Panc1 (cell line): ENCODE measurements around the gene FBXO45.

Experiments
- POLR2AphosphoS5 ChIP-seq: IDR thresholded peaks from 2 replicates; pipeline ENCODE4 v1.6.1; 2012; ENCODE audit warnings: mild to moderate bottlenecking, low read depth, low read length, moderate library complexity
- REST ChIP-seq, 2 experiments: IDR thresholded peaks; 2 replicates each; pipeline ENCODE4 v1.6.1; 2011 to 2012; ENCODE audit warnings: low read depth in 2 of 2, control low read depth in 1 of 2, low read length in 1 of 2, mild to moderate bottlenecking in 1 of 2, moderate library complexity in 1 of 2; ENCODE audit not compliant: insufficient read depth in 1 of 2
- TF ChIP-seq, protein P1 (sequence below): fragments of 450-650 bp; IDR thresholded peaks from 2 replicates; pipeline ENCODE4 v1.5.1; 2017; ENCODE audit warnings: mild to moderate bottlenecking

GRCh38 chr3:196620684-196621083 lies 52.2 kb downstream of the FBXO45 start:
- no peak for TF ChIP-seq REST (IDR thresholded peaks at IDR 0.05; ENCODE audit: insufficient read depth in 1 of 2, low read depth in 2 of 2, low read length in 1 of 2)
- TF ChIP-seq, protein P1, sequence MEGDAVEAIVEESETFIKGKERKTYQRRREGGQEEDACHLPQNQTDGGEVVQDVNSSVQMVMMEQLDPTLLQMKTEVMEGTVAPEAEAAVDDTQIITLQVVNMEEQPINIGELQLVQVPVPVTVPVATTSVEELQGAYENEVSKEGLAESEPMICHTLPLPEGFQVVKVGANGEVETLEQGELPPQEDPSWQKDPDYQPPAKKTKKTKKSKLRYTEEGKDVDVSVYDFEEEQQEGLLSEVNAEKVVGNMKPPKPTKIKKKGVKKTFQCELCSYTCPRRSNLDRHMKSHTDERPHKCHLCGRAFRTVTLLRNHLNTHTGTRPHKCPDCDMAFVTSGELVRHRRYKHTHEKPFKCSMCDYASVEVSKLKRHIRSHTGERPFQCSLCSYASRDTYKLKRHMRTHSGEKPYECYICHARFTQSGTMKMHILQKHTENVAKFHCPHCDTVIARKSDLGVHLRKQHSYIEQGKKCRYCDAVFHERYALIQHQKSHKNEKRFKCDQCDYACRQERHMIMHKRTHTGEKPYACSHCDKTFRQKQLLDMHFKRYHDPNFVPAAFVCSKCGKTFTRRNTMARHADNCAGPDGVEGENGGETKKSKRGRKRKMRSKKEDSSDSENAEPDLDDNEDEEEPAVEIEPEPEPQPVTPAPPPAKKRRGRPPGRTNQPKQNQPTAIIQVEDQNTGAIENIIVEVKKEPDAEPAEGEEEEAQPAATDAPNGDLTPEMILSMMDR = no peak
- no peak for TF ChIP-seq POLR2AphosphoS5
